SU-DHL-6 (cell line): ENCODE results near the gene LHPP.

Source experiments
- CTCF ChIP-seq: fragments of 200-600 bp; sonication (generic); IDR thresholded peaks from one replicate; pipeline ENCODE4 v1.5.1; 2017; ENCODE audit warnings: antibody characterized with exemption, mild to moderate bottlenecking, low read length, moderate library complexity; ENCODE audit not compliant: insufficient read depth, poor library complexity, severe bottlenecking
- EZH2phosphoT487 ChIP-seq: fragments of 200-600 bp; sonication (generic), shearing (Covaris generic); conservative IDR thresholded peaks from 2 replicates; pipeline ENCODE4 v1.6.1; 2018; ENCODE audit warnings: mild to moderate bottlenecking, antibody characterized with exemption, low read length, moderate library complexity, mixed read lengths

GRCh38 chr10:124636271-124636995 is 174.8 kb downstream of the LHPP start:
- TF ChIP-seq CTCF (peak; percentile 19), EZH2phosphoT487 (no peak)
